Vagina (tissue), 2 donors: ENCODE data around the gene ADRB1.

ENCODE experiments used
- POLR2A ChIP-seq, 2 donors: fragments of 450-650 bp; IDR thresholded peaks; one replicate each; pipeline ENCODE4 v1.6.1; 2017; ENCODE audit warnings: antibody characterized with exemption in 2 of 2, mild to moderate bottlenecking in 2 of 2, moderate library complexity in 2 of 2
- POLR2AphosphoS5 ChIP-seq, 2 donors: sonication (generic); formaldehyde crosslinking; IDR thresholded peaks; one replicate each; pipeline ENCODE4 v1.9.0; 2017; ENCODE audit warnings: antibody characterized with exemption in 2 of 2, mild to moderate bottlenecking in 2 of 2, low read depth in 1 of 2; ENCODE audit not compliant: insufficient read depth in 1 of 2
- TF ChIP-seq, protein P1 (sequence below), 3 experiments: fragments of 450-650 bp in 2 of 3; fragments of 200-600 bp in 1 of 3; sonication (generic) in 1 of 3; IDR thresholded peaks; one replicate each; pipeline ENCODE4 v1.5.1; 2017 to 2019; ENCODE audit warnings: antibody characterized with exemption in 3 of 3, mild to moderate bottlenecking in 2 of 3, moderate library complexity in 2 of 3

DNA sequence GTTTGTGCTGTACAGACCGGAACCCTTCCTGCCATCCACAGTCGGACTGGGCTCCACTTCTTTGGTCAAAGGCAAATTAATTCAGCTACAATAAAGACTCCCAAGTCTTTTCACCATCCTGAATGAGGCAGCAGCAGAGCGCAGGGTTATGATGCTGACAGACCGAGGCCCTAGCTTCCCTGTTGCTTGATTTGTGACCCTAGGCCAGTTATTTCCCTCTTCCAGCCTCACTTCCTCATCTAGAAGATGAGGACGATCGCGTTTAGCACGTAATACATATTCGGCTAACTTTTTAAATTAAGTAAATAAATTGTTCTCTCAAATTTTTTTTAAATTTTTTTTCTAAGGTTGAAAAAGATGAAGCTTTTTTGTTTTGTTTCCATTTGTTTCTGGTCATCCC lies 18.1 kb downstream of the ADRB1 start:
- TF ChIP-seq, protein P1, sequence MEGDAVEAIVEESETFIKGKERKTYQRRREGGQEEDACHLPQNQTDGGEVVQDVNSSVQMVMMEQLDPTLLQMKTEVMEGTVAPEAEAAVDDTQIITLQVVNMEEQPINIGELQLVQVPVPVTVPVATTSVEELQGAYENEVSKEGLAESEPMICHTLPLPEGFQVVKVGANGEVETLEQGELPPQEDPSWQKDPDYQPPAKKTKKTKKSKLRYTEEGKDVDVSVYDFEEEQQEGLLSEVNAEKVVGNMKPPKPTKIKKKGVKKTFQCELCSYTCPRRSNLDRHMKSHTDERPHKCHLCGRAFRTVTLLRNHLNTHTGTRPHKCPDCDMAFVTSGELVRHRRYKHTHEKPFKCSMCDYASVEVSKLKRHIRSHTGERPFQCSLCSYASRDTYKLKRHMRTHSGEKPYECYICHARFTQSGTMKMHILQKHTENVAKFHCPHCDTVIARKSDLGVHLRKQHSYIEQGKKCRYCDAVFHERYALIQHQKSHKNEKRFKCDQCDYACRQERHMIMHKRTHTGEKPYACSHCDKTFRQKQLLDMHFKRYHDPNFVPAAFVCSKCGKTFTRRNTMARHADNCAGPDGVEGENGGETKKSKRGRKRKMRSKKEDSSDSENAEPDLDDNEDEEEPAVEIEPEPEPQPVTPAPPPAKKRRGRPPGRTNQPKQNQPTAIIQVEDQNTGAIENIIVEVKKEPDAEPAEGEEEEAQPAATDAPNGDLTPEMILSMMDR (IDR thresholded peaks at IDR 0.05): no peak
- TF ChIP-seq POLR2AphosphoS5 (IDR thresholded peaks at IDR 0.05; ENCODE audit: insufficient read depth in 1 of 2, low read depth in 1 of 2): no peak
- TF ChIP-seq POLR2A (IDR thresholded peaks at IDR 0.05): no peak
